HEK293 (cell line): ENCODE measurements around the gene MPPED1.

Experiments
- OVOL3 ChIP-seq: fragments of 450-650 bp; formaldehyde crosslinking; IDR thresholded peaks from 2 replicates; pipeline ENCODE4 v1.5.1; 2016; ENCODE audit warnings: missing biosample characterization, missing genetic modification characterization
- RBAK ChIP-seq: fragments of 450-650 bp; formaldehyde crosslinking; IDR thresholded peaks from 2 replicates; pipeline ENCODE4 v1.5.1; 2016; ENCODE audit warnings: missing biosample characterization, missing genetic modification characterization
- SP2 ChIP-seq: fragments of 450-650 bp; formaldehyde crosslinking; IDR thresholded peaks from 2 replicates; pipeline ENCODE4 v1.5.1; 2016; ENCODE audit warnings: missing biosample characterization, missing genetic modification characterization
- YY1 ChIP-seq: fragments of 450-650 bp; formaldehyde crosslinking; IDR thresholded peaks from 2 replicates; pipeline ENCODE4 v1.5.1; 2018; ENCODE audit warnings: missing biosample characterization, missing genetic modification characterization
- ZBTB48 ChIP-seq: fragments of 450-650 bp; formaldehyde crosslinking; IDR thresholded peaks from 2 replicates; pipeline ENCODE4 v1.5.1; 2016; ENCODE audit warnings: missing biosample characterization, missing genetic modification characterization
- ZNF416 ChIP-seq: fragments of 450-650 bp; formaldehyde crosslinking; IDR thresholded peaks from 2 replicates; pipeline ENCODE4 v1.5.1; 2016; ENCODE audit warnings: missing biosample characterization, missing genetic modification characterization
- ZNF629 ChIP-seq: fragments of 450-650 bp; formaldehyde crosslinking; IDR thresholded peaks from 2 replicates; pipeline ENCODE4 v1.5.1; 2017; ENCODE audit warnings: missing biosample characterization, missing genetic modification characterization
- ZNF837 ChIP-seq: fragments of 450-650 bp; formaldehyde crosslinking; IDR thresholded peaks from 2 replicates; pipeline ENCODE4 v1.5.1; 2016; ENCODE audit warnings: missing biosample characterization, missing genetic modification characterization
- TF ChIP-seq, protein P1 (sequence below): fragments of 450-650 bp; formaldehyde crosslinking; IDR thresholded peaks from 2 replicates; pipeline ENCODE4 v1.5.1; 2016; ENCODE audit warnings: missing biosample characterization, missing genetic modification characterization
- TF ChIP-seq, protein P2 (sequence below): fragments of 450-650 bp; IDR thresholded peaks from 2 replicates; pipeline ENCODE4 v1.5.1; 2018; ENCODE audit warnings: missing biosample characterization, mild to moderate bottlenecking, missing genetic modification characterization

- TF ChIP-seq, protein P1, sequence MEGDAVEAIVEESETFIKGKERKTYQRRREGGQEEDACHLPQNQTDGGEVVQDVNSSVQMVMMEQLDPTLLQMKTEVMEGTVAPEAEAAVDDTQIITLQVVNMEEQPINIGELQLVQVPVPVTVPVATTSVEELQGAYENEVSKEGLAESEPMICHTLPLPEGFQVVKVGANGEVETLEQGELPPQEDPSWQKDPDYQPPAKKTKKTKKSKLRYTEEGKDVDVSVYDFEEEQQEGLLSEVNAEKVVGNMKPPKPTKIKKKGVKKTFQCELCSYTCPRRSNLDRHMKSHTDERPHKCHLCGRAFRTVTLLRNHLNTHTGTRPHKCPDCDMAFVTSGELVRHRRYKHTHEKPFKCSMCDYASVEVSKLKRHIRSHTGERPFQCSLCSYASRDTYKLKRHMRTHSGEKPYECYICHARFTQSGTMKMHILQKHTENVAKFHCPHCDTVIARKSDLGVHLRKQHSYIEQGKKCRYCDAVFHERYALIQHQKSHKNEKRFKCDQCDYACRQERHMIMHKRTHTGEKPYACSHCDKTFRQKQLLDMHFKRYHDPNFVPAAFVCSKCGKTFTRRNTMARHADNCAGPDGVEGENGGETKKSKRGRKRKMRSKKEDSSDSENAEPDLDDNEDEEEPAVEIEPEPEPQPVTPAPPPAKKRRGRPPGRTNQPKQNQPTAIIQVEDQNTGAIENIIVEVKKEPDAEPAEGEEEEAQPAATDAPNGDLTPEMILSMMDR (tag by site-specific recombination): no peak
- TF ChIP-seq ZBTB48 (tag by site-specific recombination): no peak
- TF ChIP-seq ZNF629 (tag by site-specific recombination): no peak
- no peak for TF ChIP-seq ZNF416 (tag by site-specific recombination)
- TF ChIP-seq RBAK (tag by site-specific recombination): no peak
- TF ChIP-seq, protein P2, sequence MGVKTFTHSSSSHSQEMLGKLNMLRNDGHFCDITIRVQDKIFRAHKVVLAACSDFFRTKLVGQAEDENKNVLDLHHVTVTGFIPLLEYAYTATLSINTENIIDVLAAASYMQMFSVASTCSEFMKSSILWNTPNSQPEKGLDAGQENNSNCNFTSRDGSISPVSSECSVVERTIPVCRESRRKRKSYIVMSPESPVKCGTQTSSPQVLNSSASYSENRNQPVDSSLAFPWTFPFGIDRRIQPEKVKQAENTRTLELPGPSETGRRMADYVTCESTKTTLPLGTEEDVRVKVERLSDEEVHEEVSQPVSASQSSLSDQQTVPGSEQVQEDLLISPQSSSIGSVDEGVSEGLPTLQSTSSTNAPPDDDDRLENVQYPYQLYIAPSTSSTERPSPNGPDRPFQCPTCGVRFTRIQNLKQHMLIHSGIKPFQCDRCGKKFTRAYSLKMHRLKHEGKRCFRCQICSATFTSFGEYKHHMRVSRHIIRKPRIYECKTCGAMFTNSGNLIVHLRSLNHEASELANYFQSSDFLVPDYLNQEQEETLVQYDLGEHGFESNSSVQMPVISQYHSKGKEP (tag by site-specific recombination): no peak
- no peak for TF ChIP-seq ZNF837 (tag by site-specific recombination)
- TF ChIP-seq OVOL3 (tag by site-specific recombination): no peak
- TF ChIP-seq YY1 (tag by site-specific recombination): no peak
- TF ChIP-seq SP2 (tag by site-specific recombination): no peak
These were observed 61.2 kb downstream of the MPPED1 start for GRCh38 chr22:43473031-43473430.
